GM19043 (cell line): Measurements from ENCODE around the gene RNF144A.
"Not testable (repeated sequence)": the region's sequence is repeated elsewhere in the genome, so short reads cannot be mapped to it uniquely, and the experiment has no call there.

Experiments used
- ATAC-seq: cut with Tn5 transposase; IDR thresholded peaks from one replicate; pipeline ENCODE4 v1.9.1; 2021; ENCODE audit warnings: low read depth; ENCODE audit not compliant: unreplicated experiment

Gene RNF144A

GRCh38 chr2:6917071-6917760 lies at the start of gene RNF144A:
TSS of gene RNF144A (plus strand) at chr2:6917412. CDS start at chr2:6996927, 79,515 bp downstream.
- ATAC-seq = peak; percentile 83

GRCh38 chr2:6872394-6872793 lies 44.8 kb upstream of the RNF144A start:
- ATAC-seq = peak; percentile 78

- ATAC-seq = no peak
Observed at GRCh38 chr2:6874032-6874431, 43.2 kb upstream of the RNF144A start.

GRCh38 chr2:6876309-6876708 lies 40.9 kb upstream of the RNF144A start:
- ATAC-seq = no peak

- peak; percentile 65 for ATAC-seq
Observed at GRCh38 chr2:6877402-6878304, 39.6 kb upstream of the RNF144A start, which contains the start of gene RSAD2. TSS of gene RSAD2 (plus strand) at chr2:6877777. CDS start at chr2:6877801, 24 bp downstream.

- ATAC-seq = no peak
Observed at GRCh38 chr2:6878549-6878948, 38.7 kb upstream of the RNF144A start.

GRCh38 chr2:6879011-6879410 lies 38.2 kb upstream of the RNF144A start:
- no peak for ATAC-seq

GRCh38 chr2:6880200-6880733 lies 36.9 kb upstream of the RNF144A start:
- no peak for ATAC-seq

- ATAC-seq = no peak
Observed at GRCh38 chr2:6881046-6881445, 36.2 kb upstream of the RNF144A start.

GRCh38 chr2:6881516-6881915 lies 35.7 kb upstream of the RNF144A start:
- no peak for ATAC-seq

GRCh38 chr2:6883448-6884122 lies 33.6 kb upstream of the RNF144A start:
- no peak for ATAC-seq

GRCh38 chr2:6885551-6885950 lies 31.7 kb upstream of the RNF144A start:
- ATAC-seq = no peak

- no peak for ATAC-seq
Observed at GRCh38 chr2:6885968-6886367, 31.2 kb upstream of the RNF144A start.

GRCh38 chr2:6887751-6888192 lies 29.4 kb upstream of the RNF144A start:
- ATAC-seq = no peak

- no peak for ATAC-seq
Observed at GRCh38 chr2:6888724-6889123, 28.5 kb upstream of the RNF144A start.

GRCh38 chr2:6893876-6894482 lies 23.2 kb upstream of the RNF144A start:
- ATAC-seq = no peak

- peak; percentile 64 for ATAC-seq
Observed at GRCh38 chr2:6896930-6897759, 20.1 kb upstream of the RNF144A start.

- not testable (repeated sequence) for ATAC-seq
Observed at GRCh38 chr2:6902581-6902980, 14.6 kb upstream of the RNF144A start.

- no peak for ATAC-seq
Observed at GRCh38 chr2:6905668-6906067, 11.5 kb upstream of the RNF144A start.
